NCI-H82 (cell line): ENCODE results near the gene RBPMS2.

Experiments used
- DNase-seq: peaks from one replicate; lab custom pipeline; 2025; lab: John Stamatoyannopoulos, UW

Gene RBPMS2

DNA sequence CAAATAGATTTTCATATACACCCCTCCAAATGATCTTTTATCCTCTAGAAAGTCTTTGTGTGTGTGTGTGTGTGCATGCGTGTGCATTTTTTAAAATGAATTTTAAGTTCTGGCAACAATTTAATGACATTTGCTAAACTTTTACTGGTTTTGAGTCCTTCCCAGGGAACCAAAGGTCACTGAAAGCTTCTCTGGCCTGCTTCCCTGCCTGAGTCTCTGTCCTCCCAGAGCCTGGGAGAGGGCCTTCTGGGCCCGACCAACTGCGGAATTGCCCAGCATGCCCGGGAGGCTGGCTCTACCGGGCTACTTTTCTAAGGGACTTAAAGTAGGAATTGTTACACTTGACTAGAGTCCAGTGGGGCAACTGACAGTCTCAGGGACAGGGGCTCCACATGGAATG lies 7.4 kb upstream of the RBPMS2 start:
- DNase-seq = no peak

DNA sequence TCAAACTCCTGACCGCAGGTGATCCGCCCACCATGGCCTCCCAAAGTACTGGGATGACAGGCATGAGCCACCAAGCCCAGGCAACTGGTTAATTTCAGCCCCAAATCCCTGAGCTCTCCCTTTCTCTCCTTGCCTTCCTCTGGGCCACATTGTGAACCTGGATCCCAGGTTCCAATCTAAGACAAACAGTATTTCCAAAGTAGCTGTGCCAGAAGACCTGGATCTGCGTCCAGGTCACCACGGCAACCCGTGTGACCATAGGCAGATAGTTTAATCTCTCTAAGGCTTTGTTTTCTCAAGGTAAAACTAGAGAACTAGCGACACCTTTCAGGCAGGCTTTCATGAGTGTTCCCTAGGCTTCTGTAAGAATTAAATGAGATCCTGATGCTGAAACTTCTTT lies 5.9 kb upstream of the RBPMS2 start:
- DNase-seq = no peak

DNA sequence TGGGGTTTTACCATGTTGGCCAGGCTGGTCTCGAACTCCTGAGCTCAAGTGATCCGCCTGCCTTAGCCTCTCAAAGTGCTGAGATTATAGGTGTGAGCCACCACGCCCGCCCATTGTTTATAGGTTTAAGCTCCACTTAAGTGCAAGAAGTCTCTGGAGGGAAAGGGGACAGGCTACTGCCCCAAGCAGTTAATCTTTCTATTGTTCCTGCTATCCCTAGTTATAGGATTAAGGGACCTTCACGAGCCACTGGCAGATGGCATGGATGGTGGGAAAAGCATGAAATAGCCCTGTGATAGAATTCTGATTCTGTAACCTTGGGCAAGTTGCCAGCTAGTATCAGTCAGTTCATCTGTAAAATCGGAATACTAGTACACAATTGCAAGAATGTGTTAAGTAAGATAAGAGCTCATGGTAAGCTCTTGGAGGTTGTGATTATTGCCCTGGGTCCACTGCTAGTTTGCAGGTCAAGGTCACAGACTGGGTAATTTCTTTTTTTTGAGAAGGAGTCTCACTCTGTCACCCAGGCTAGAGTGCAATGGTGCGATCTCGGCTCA lies 5.3 kb upstream of the RBPMS2 start:
- peak; percentile 97 for DNase-seq

DNA sequence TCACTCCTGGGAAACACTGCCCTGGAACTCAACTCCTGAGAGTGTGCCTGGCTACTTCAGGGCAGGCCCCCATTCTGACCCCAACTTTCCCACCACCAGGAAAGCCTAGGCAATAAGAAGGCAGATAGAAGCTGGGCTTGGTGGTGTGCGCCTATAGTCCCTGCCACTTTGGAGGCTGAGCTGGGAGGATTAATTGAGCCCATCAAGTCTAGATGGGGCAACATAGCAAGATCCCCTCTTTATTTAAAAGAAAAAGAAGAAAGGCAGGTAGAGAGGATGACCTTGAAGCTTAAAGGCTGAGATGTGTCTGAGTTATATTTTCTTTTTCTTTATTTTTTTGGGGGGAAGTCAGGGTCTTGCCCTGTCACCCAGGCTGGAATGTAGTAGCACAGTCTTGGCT lies 4.2 kb upstream of the RBPMS2 start:
- DNase-seq = no peak

DNA sequence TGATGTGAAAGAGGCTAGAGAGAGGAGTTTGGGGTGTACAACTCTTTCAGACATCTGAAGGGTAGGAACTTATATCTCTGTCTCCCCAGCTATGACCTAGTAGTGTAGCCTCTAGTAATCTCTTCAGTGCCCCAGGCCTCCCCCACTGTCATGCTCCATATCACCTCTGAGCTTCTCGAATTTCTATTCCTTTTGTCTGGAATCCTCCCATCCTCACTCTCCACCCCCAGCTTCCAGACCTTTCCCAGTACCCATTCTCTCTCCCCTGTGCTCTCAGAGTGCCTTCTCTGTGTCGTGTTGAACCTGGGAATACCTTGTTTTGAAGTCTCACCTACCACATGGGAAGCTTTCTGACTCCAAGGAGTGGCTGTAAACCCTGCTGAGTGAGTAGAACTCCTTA lies 3.6 kb upstream of the RBPMS2 start:
- DNase-seq = no peak

DNA sequence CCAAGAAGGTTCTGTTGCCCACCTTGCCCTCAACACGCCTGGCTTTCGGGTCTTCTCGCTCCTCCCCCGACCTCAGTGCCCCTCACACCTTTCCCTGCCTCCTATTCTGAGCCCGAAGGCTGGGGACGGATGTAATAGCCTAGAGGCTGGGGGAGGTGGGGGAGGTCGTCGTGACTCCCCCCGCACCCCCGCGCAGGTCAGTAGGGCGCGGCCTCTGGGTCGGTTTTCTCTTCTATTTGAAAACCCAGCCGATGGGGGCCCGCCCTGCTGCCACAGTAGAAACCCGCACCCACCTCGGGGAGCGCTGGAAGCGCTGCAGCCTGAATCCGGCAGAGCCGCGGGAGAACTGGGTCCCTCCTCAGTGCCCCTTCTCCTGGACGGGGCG lies 1.0 kb upstream of the RBPMS2 start:
- no peak for DNase-seq

DNA sequence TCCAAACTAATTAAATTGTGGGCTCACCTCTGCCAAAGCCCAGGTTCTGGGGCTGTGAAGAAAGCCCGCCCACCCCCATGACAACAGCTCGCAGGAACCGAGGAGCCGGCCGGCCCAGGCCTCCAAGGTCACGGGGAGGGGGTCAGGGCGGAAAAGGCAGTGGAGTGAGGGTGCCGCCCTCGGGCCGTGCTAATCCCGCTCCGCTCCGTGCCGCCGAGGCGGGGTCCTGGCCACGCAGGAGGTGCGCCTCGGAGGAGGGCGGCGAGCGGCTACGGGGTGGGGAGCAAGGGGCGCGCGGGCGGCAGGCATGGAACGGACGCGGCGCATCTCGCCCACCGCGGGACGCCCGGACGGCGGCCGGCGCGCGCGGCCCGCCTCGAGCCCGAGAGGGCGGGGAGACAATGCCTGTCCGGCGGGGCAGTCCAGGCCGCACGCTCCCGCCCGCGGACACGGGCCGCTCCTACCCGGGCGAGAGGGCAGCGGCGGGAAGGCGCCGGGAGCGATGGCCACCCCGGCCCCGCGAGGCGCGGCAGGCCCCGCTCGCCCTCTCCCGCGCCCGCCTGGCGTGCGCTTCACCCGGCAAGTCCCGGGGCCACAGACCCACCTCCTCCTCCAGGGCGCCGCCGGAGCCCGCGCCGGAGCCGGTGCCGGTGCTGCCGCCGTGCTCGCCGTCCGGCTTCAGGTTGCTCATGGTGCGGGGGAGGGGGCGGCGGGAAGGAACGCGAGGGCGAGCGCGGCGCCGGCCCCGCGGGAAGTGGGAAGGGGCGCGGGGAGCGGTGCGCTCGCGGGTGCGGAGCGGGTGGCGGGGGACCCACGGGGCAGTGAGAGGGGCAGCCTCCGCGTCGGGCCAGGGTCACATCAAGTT lies 528 bp downstream of the RBPMS2 start:
- DNase-seq = peak; percentile 27

DNA sequence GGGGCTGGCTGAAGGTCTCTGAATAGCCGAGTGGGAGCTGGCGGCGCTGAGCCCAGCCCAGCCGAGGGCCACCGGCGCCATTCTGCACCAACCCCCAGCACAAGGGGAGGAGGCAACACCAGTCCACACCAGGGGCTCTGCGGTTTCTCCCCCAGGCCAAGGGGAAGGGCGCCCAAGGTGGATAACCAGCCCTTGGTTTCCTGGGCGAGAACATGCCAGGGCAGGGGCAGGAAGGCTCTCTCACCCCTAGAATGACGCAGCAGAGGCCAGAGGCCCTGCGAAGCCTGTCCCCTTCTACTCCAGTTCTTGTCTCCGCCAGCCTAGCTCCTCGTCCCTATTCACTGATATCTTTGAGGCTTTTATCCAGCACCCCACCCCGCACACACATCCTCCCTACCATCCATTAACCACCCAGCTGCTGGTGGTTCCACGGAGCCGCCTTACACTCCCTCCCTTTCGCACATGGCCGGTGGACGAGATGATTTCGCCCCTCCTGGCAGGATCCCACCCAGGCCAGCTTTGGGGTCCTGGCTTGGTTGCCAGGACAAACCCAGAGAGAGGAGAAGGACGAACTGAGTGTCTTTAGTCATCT lies 1.3 kb downstream of the RBPMS2 start:
- DNase-seq = no peak

DNA sequence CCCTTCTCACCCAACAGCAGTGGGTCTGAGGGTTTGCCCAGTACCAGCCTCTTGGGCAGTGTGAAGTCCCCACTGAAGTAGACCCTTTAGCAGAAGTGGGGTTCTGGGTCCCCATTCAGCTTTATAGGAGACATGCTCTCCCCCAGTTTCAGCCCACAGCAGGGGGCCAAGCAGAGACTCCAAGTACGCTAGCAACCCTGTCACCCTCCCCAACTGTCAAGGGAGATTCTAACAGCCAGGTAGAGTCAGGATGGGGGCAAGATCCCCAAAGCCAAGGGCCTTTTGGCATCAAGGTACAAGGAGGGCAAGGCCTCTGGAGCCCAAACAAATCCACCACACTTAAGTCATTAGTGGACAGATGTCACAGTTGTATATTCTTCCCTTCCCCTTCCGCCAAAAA lies 1.8 kb downstream of the RBPMS2 start:
- DNase-seq = no peak

DNA sequence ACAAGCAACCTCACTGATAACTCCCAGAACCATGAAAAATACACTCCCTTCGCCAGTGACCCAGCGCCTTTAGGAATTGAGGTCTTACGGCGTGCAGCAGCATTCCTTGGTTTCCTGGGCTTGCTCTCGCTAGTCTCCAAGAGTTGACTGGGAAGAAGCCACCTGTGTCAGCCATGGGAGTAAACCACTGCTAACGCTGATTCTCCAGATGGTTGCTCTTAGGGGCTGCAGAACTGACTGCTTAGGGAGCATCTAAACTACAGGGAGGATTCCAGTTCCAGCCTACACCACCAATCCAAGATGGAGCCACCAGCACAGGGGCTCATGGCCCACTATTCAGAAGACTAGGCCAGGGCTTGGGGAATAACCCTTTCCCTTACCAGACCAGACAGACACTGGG lies 2.4 kb downstream of the RBPMS2 start:
- no peak for DNase-seq

DNA sequence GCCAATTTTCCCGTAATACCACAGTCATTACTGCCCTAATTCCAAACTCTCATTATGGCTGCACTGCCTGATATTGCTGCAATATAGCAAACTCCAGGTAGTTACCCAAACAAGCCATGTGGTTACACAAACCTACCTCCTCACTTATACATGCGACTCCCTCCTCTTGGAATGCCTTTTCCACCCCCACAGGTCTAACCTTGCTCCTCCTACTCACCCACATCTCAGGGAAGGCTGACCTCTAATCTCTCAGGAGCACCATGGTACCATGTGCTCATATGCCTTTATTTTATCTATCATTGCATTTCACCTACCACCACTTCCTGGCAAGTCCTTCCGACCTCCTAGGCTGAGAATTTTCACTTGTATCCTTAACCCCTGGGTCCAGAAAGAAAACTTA lies 2.9 kb downstream of the RBPMS2 start:
- no peak for DNase-seq

DNA sequence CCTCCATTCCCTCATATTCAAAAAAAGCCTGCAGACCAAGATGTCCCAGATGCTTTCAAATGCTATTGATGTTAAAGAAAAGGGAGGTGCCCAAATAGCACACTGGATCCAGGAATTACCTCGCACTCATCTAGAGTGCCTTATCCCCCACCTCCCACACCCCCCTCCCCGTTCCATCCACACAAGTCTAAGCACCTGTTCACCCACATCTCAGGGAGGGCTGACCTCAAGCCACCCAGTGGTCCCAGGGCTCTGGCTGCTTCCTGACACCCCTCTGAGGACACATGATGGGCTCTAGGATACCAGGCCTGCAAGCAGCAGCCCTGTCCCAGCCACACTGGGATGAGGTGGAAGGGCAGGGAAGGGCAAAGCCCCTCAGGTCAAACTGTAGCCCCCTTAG lies 4.8 kb downstream of the RBPMS2 start:
- no peak for DNase-seq

DNA sequence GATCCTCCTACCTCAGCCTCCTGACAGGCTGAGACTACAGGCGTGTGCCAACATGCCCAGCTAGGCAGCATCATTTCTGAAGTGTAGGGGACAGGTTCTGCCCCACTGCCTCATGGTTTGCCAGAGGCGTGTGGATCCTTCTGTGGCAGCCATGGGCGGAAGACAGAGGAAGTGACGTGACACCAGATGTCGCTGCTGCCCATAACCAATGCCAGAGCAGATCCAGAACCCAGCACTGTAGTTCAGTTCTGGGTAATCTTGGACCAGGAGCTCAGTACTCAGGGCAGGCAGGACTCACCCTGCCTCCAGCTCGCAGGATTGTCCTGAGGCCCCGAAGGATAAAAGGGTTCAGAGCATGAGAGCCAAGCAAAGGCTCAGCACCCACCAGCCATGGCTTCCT lies 8.2 kb downstream of the RBPMS2 start:
- DNase-seq = no peak

DNA sequence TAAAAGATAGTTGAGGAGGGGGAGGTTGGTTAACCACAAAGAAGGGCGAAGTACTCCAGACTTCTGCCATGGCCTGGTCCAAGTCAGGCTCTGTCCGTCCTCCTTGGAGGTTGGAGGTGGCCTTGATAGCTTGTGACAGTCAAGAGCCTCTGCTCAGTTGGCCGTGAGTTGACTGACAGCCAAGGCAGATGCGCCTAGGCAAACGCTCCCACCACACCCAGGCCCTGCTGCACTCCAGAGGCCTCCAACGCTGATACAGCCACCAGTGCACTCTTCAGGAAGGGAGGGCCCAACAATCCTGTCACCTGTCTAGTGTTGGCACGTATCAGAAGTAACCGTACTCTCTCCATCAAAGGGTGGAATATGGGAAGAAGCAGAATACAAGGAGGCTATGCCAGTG lies 9.3 kb downstream of the RBPMS2 start:
- DNase-seq = no peak

DNA sequence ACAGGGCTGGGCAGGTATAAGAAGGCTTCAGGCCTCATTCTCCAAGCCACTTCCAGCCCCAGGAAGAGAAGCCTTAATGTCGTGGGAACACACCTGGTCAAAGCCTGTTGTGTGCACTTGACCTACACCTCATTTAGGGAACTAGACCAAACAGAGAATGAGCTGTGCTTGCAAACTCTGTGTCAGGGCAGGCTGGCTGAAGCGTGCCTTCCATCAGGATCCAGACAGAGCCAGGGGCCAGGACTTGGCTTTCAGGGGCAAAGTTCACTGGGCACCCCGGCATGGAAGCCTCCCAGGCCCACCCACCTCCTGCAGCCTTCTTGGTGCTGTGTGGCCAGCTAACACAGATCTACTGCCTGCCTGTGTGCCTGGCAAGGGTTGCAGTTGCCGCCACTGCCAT lies 11.5 kb downstream of the RBPMS2 start:
- DNase-seq = no peak

DNA sequence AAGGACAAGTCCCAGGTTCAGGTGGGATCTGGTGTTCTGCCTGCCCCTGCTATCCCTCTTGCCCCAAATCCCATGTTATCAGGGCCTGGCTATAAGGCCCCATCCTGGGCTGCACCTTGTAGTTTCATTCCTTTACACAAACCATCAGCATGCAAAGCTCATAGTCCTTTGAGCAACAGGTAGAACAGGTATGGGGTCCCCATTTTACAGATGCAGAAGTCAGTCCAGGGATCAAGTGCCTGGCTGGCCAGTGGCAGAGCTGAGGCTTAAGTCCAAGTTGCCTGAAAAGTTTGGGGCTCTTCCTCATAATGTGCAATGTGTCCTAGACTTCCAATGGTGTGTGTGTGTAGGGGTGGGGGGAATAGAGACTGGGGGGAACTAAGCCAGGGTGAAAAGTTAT lies 11.9 kb downstream of the RBPMS2 start:
- DNase-seq = no peak

DNA sequence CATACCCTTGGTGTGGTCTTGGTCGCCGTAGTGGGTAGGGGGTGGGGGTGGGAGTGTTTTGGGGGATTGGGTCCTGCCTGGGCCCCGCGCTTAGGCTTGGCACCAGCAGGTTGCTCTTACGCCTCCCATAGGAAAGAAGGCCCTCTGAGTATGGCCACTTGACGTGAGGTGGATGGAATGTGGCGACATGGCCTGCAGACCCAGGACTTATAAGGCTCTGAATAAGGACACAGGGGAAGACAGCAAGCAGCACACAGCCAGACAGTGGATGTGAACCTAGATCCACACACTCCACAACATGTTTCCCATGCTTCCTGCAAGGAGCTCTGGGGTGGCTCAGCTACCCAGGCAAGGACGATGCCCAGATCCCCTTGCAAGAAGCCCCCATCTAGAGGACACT lies 12.4 kb downstream of the RBPMS2 start:
- DNase-seq = no peak

DNA sequence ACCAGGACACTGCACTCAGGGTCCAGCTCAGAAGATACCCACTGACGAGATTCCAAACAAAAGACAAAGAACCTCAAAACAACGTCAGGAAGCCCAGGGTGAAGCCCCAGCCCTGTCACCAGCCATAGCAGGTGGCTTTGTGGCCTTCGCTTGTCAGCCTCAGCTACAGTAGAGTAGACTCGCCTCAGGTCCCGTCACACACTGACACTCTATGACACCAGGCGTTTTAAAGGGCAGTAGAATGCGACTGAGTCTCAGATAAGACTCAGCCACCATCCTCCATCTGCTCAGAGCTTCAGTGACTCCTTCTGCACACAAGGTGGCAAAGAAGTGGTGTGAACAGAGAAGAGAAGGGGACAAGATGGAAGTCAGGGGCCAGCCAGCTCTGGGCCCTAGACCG lies 12.8 kb downstream of the RBPMS2 start:
- DNase-seq = no peak

DNA sequence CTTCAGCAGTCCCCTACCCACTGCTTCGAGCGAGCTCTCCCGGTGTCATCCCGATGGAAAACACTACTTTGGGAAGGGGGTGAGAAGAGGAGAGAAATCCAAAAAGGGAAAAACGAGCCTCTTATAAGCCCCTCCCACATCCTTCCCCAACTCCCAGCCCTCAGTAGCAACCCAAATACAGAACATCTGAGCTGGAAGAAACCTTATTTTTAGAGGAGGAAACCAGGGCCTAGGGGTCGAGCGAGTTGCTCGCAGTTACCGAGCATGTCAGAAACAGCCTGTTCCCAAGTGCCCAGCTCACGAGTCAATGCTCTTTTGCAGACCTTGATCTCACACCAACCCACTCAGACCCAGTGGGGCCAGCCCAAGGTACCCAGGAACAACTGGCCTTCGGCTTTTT lies 14.2 kb downstream of the RBPMS2 start:
- no peak for DNase-seq

DNA sequence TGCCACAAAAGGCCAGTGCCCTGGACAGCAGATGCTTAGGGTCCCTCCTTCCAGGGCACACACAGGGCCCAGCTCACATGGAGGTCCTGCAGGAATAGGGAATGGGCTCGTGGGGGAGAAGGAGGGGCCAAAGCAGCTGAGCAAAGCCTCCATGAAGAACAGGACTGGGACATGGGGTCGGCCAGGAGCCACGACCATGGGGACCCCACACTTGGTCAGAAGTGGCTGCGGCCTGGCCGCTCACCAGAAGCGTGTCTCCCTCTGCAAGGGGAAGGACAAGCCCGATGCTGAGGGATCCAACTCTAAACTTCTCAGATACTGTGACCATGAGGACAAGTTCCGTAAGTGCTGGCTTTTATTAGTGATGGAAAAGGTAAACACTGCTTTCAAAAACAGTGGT lies 15.3 kb downstream of the RBPMS2 start:
- no peak for DNase-seq

DNA sequence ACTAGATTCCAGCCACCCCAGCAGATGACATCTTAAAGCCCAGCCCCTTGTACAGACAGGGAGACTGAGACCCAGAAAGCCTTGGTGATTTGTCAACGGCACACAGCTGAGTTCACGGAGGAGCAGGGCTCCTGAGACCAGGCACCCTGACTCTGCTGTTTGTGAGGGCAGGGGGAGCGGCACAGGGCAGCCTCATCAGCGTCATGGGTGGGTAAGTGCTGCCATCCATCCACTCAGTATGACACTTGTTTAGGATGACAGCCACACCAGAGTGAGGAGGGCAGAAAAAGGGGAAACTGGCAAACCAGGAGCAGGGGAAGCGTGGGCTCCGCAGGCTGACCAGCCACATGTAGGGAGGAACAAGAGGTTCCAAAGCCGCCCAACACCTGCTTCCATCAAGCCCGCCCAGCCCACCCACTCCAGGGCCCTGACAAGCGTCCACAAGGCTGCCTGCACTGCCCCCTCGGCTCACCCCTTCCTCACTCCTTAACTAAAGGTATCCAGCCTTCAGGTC lies 19.9 kb downstream of the RBPMS2 start:
- no peak for DNase-seq

DNA sequence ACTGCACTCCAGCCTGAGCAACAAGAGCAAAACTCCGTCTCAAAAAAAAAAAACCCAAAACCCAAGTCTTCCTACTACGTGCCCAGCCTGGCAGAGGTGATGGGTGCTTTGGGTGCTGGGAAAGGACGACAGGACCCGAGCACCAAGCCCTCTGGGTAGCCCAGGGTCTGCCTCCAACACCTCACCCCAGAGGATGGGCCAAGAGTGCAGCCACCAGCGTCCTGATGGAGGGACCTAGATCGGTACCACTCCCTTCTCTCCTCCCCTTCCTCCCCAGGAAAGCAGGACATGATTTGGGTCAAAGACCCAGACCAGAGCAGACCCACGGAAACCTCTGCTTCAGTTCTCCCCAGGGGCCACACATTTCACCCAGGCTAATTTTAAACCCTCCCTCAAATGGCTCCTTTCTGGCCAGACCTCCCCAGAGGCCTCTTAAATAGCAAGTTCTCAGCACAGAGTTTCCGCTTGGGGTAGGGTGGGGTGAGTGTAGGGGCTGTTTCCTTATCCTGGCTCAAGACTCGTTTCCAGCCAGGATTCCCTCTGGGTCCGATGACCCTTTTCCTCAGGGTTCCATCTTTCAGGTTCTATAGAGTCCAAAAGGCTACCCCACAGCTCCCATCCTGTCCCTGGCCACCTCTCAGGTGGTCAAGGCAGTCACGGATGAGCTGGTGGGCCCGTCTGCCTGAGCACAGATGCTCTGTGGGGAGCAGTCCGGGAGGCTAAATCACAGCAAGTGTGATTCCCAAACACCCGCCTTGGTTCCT lies 20.5 kb downstream of the RBPMS2 start:
- no peak for DNase-seq
